CD14-positive monocyte (primary cell): ENCODE results near the gene OR2D3. TPM values are rescaled to one million over a fixed set of nuclear protein-coding genes. Genes with fewer than 3 reads are reported as not detected.

Source experiments
- DNase-seq, 3 donors: peaks; one replicate each; pipeline ENCODE4 v3.0.0-alpha.2; 2011 to 2022
- H2AFZ ChIP-seq: 2 replicates; pipeline ENCODE4 v1.6.0; 2012; ENCODE audit warnings: mild to moderate bottlenecking, low read depth, low read length, inconsistent platforms; ENCODE audit not compliant: insufficient read depth, poor library complexity, severe bottlenecking
- H3K27ac ChIP-seq, 2 donors: 1 replicate in 1 of 2; 2 replicates in 1 of 2; pipeline ENCODE4 v1.5.1; 2012 to 2013; ENCODE audit warnings: low read length in 2 of 2, control low read depth in 1 of 2, inconsistent platforms in 1 of 2, low read depth in 1 of 2, mild to moderate bottlenecking in 1 of 2
- H3K27me3 ChIP-seq, 2 donors: one replicate each; pipeline versions ENCODE4 v1.6.0 to v1.6.1; 2011 to 2013; ENCODE audit warnings: low read length in 2 of 2; ENCODE audit not compliant: control insufficient read depth in 2 of 2, insufficient read depth in 2 of 2
- H3K36me3 ChIP-seq, 2 donors: replicated peaks in 1 of 2; 1 replicate in 1 of 2; 2 replicates in 1 of 2; pipeline versions ENCODE4 v1.5.1 to v1.6.1; 2012 to 2013; ENCODE audit warnings: low read length in 2 of 2, control low read depth in 1 of 2, inconsistent platforms in 1 of 2, mild to moderate bottlenecking in 1 of 2; ENCODE audit not compliant: insufficient read depth in 2 of 2, control insufficient read depth in 1 of 2
- H3K4me1 ChIP-seq, 2 donors: 1 replicate in 1 of 2; 2 replicates in 1 of 2; pipeline versions ENCODE4 v1.5.1 to v1.6.1; 2012 to 2013; ENCODE audit warnings: low read length in 2 of 2, control low read depth in 1 of 2, inconsistent platforms in 1 of 2, mild to moderate bottlenecking in 1 of 2, moderate library complexity in 1 of 2; ENCODE audit not compliant: insufficient read depth in 2 of 2, control insufficient read depth in 1 of 2
- H3K4me2 ChIP-seq: replicated peaks from 2 replicates; pipeline ENCODE3; 2012; ENCODE audit warnings: low read length, moderate library complexity, mild to moderate bottlenecking; ENCODE audit not compliant: poor library complexity, severe bottlenecking; ENCODE audit errors: extremely low read depth
- H3K4me3 ChIP-seq, 3 experiments: fragments of 200-600 bp in 1 of 3; sonication (generic) in 1 of 3; replicated peaks in 1 of 3; 1 replicate in 2 of 3; 2 replicates in 1 of 3; pipeline ENCODE4 v1.5.1; 2011 to 2013; ENCODE audit warnings: low read length in 3 of 3, mild to moderate bottlenecking in 3 of 3, control low read depth in 2 of 3, low read depth in 2 of 3, inconsistent platforms in 1 of 3, moderate library complexity in 1 of 3
- H3K79me2 ChIP-seq: 2 replicates; pipeline ENCODE4 v1.6.0; 2012; ENCODE audit warnings: mild to moderate bottlenecking, control low read depth, inconsistent platforms, low read length, moderate library complexity; ENCODE audit not compliant: insufficient read depth
- H3K9ac ChIP-seq: 2 replicates; pipeline ENCODE4 v1.6.0; 2017; ENCODE audit warnings: low read length, mild to moderate bottlenecking; ENCODE audit not compliant: insufficient read depth, poor library complexity, severe bottlenecking
- H3K9me3 ChIP-seq, 2 donors: replicated peaks in 1 of 2; 1 replicate in 1 of 2; 2 replicates in 1 of 2; pipeline versions ENCODE4 v1.5.1 to v1.6.1; 2012 to 2013; ENCODE audit warnings: low read length in 2 of 2, control low read depth in 1 of 2; ENCODE audit not compliant: control insufficient read depth in 1 of 2, insufficient read depth in 1 of 2
- H4K20me1 ChIP-seq: 2 replicates; pipeline ENCODE4 v1.6.0; 2012; ENCODE audit warnings: mild to moderate bottlenecking, low read length, control low read depth, moderate library complexity; ENCODE audit not compliant: insufficient read depth
- H3K27ac Mint-ChIP-seq, 7 donors: one replicate each; pipeline ENCODE4 v1.8.0; 2020; ENCODE audit warnings: mild to moderate bottlenecking in 7 of 7, mixed read lengths in 7 of 7, moderate library complexity in 6 of 7, inconsistent platforms in 2 of 7
- H3K27me3 Mint-ChIP-seq, 3 donors: one replicate each; pipeline ENCODE4 v1.8.0; 2021 to 2022; ENCODE audit warnings: low read depth in 3 of 3, mild to moderate bottlenecking in 3 of 3, mixed read lengths in 3 of 3, moderate library complexity in 3 of 3, inconsistent platforms in 1 of 3
- H3K36me3 Mint-ChIP-seq, 2 donors: one replicate each; pipeline ENCODE4 v1.8.0; 2020; ENCODE audit warnings: mixed read lengths in 2 of 2, inconsistent platforms in 1 of 2, mild to moderate bottlenecking in 1 of 2
- H3K4me1 Mint-ChIP-seq: one replicate; pipeline ENCODE4 v1.8.0; 2020; ENCODE audit warnings: mild to moderate bottlenecking, mixed read lengths
- H3K4me3 Mint-ChIP-seq, 2 donors: one replicate each; pipeline ENCODE4 v1.8.0; 2020; ENCODE audit warnings: mild to moderate bottlenecking in 2 of 2, mixed read lengths in 2 of 2, moderate library complexity in 1 of 2
- H3K9me3 Mint-ChIP-seq, 7 donors: one replicate each; pipeline ENCODE4 v1.8.0; 2020 to 2022; ENCODE audit warnings: mixed read lengths in 7 of 7, mild to moderate bottlenecking in 6 of 7, moderate library complexity in 6 of 7, inconsistent platforms in 2 of 7
- WGBS: methylation state at CpG from one replicate; pipeline ENCODE4 v1.1.5; 2013; ENCODE audit warnings: missing lambda C conversion rate; ENCODE audit not compliant: insufficient coverage; 5-methylcytosine and 5-hydroxymethylcytosine counted together
- intact Hi-C, 2 donors: fragments of 100-400 bp; cut with micrococcal nuclease; formaldehyde crosslinking; loops; one replicate each; pipeline versions ENCODE4 v1.15.0 to v1.15.1; 2023
- polyA plus RNA-seq, 3 donors: library from polyadenylated mRNA; depleted of rRNA in 1 of 3; unstranded in 2 of 3; stranded (reverse) in 1 of 3; fragments of 300-500 nt in 2 of 3; fragments of >200 nt in 1 of 3; fragmentation: Illumina TruSeq in 2 of 3; gene quantifications; 1 replicate in 2 of 3; 2 replicates in 1 of 3; pipeline ENCODE4 v1.2.3, GENCODE V29; 2012 to 2021
- TF ChIP-seq, protein P1 (sequence below): fragments of 200-600 bp; IDR thresholded peaks from one replicate; pipeline ENCODE4 v1.8.0; 2022; ENCODE audit warnings: antibody characterized with exemption, mild to moderate bottlenecking

OR2D3 gene
- polyA plus RNA-seq, 3 donors: not detected

DNA sequence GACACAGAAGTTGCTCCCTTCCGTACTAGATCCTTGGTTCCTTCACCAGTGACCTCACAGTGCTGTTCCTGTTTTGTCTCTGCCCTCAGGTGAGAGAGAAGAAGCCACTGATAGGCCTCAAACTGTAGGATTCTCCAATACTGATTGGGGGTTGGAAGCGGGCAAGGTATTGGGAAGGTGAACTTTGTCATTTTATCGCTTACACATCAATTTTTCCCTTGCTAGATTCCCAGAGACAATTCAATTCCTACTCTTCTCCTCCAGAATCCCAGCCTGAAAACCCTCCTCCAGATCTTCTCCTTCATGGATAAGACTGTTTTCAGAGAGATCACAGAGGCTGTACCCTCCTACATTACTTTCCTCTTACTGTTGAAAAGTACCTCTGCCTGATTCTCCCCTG is 9.4 kb upstream of the OR2D3 start:
- intact Hi-C loops: no loop called here
- H3K27ac ChIP-seq: no peak overlapping the region
- peaks cover 0 to 3% (median 0%) of the 10 kb centered on the region in 7 donors for H3K9me3 Mint-ChIP-seq
- H4K20me1 ChIP-seq: no peaks in the 10 kb centered on the region
- H3K4me3 Mint-ChIP-seq: no peak overlapping the region
- TF ChIP-seq, protein P1, sequence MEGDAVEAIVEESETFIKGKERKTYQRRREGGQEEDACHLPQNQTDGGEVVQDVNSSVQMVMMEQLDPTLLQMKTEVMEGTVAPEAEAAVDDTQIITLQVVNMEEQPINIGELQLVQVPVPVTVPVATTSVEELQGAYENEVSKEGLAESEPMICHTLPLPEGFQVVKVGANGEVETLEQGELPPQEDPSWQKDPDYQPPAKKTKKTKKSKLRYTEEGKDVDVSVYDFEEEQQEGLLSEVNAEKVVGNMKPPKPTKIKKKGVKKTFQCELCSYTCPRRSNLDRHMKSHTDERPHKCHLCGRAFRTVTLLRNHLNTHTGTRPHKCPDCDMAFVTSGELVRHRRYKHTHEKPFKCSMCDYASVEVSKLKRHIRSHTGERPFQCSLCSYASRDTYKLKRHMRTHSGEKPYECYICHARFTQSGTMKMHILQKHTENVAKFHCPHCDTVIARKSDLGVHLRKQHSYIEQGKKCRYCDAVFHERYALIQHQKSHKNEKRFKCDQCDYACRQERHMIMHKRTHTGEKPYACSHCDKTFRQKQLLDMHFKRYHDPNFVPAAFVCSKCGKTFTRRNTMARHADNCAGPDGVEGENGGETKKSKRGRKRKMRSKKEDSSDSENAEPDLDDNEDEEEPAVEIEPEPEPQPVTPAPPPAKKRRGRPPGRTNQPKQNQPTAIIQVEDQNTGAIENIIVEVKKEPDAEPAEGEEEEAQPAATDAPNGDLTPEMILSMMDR: no peak
- H3K27me3 Mint-ChIP-seq: no peaks in the 10 kb centered on the region
- no peak for DNase-seq
- no peaks in the 10 kb centered on the region for H3K36me3 Mint-ChIP-seq
- no peaks in the 10 kb centered on the region for H3K4me1 ChIP-seq
- no peaks in the 10 kb centered on the region for H3K9me3 ChIP-seq
- no peak overlapping the region for H2AFZ ChIP-seq
- no peaks in the 10 kb centered on the region for H3K4me1 Mint-ChIP-seq
- H3K27me3 ChIP-seq: no peaks in the 10 kb centered on the region
- no peaks in the 10 kb centered on the region for H3K36me3 ChIP-seq
- no peak overlapping the region for H3K9ac ChIP-seq
- H3K4me3 ChIP-seq: no peak overlapping the region
- no peaks in the 10 kb centered on the region for H3K79me2 ChIP-seq
- H3K4me2 ChIP-seq: no peak overlapping the region
- 83% methylated on average over 1 of the region's 3 CpGs for WGBS
- no peak overlapping the region for H3K27ac Mint-ChIP-seq

DNA sequence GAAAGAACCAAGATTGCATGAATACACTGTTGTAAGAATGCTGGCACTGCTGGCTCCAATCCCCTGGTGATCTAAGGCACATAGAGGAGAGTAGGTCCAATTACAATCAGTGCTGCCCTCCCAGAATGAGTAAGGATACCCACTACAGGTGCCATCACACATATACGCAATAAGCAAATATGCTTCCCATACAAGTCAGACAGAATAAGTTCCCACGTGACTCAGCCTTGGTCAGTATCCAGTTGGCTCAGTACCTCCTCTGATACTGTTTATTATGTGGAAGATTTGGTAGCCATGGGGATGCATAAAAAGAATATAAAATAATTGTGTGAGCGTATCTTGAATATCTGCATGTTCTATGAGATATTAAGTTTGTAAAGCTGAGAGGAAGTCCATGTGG is 8.9 kb upstream of the OR2D3 start:
- Histone ChIP-seq H3K27ac (no peak overlapping the region), H4K20me1 (no peaks in the 10 kb centered on the region), H3K9ac (no peak overlapping the region), H2AFZ (no peak overlapping the region), H3K4me3 (no peak overlapping the region), H3K4me2 (no peak overlapping the region), H3K36me3 (no peaks in the 10 kb centered on the region), H3K79me2 (no peaks in the 10 kb centered on the region), H3K4me1 (no peaks in the 10 kb centered on the region), H3K27me3 (no peaks in the 10 kb centered on the region), H3K9me3 (no peaks in the 10 kb centered on the region)
- Mint-ChIP-seq H3K36me3 (no peaks in the 10 kb centered on the region), H3K27ac (no peak overlapping the region), H3K4me1 (no peaks in the 10 kb centered on the region), H3K9me3 (peaks cover 0 to 3% (median 0%) of the 10 kb centered on the region in 7 donors), H3K27me3 (no peaks in the 10 kb centered on the region), H3K4me3 (no peak overlapping the region)
- TF ChIP-seq, protein P1: no peak
- intact Hi-C loops: no loop called here
- DNase-seq: no peak
- WGBS: 100% methylated on average over 1 of the region's 3 CpGs
